SK-N-SH (cell line): ENCODE measurements around the gene JPT2. TPM values are rescaled to one million over a fixed set of nuclear protein-coding genes. Genes with fewer than 3 reads are reported as not detected.

Source experiments
- CTCF ChIA-PET: fragments of 300-600, 350-600 bp; formaldehyde crosslinking; extraction: SDS; loops from one replicate; lab custom pipeline; 2021; lab: Yijun Ruan, JAX
- POLR2A ChIA-PET: fragments of 350-600 bp; sonication (Branson Sonifier 250); formaldehyde crosslinking; extraction: SDS; loops from one replicate; lab custom pipeline; 2020; ENCODE audit warnings: antibody characterized with exemption, inconsistent platforms; lab: Yijun Ruan, JAX
- DNase-seq: peaks from one replicate; pipeline ENCODE4 v3.0.0; 2012
- H2AFZ ChIP-seq: fragments of 200-600 bp; sonication (generic); 2 replicates; pipeline ENCODE4 v1.8.1; 2016; ENCODE audit warnings: antibody characterized with exemption, mild to moderate bottlenecking, low read depth
- H3F3A ChIP-seq: fragments of 200-600 bp; sonication (generic); replicated peaks from 2 replicates; pipeline ENCODE3; 2016; ENCODE audit warnings: antibody characterized with exemption, mild to moderate bottlenecking; ENCODE audit not compliant: insufficient read depth
- H3K27ac ChIP-seq, 2 experiments: fragments of 200-500 bp in 1 of 2; fragments of 200-600 bp in 1 of 2; sonication (Bioruptor generic) in 1 of 2; sonication (generic), shearing (Covaris generic) in 1 of 2; 2 replicates each; pipeline versions ENCODE4 v1.5.1 to v1.6.1; 2014 to 2016; ENCODE audit warnings: low read depth in 2 of 2, inconsistent platforms in 1 of 2, low read length in 1 of 2, mild to moderate bottlenecking in 1 of 2, mixed read lengths in 1 of 2
- H3K27me3 ChIP-seq: fragments of 200-600 bp; sonication (generic), shearing (Covaris generic); 2 replicates; pipeline ENCODE4 v1.6.1; 2016; ENCODE audit warnings: mixed run types; ENCODE audit not compliant: insufficient read depth
- H3K36me3 ChIP-seq, 2 experiments: fragments of 200-500 bp in 1 of 2; fragments of 200-600 bp in 1 of 2; sonication (Bioruptor generic) in 1 of 2; sonication (generic) in 1 of 2; replicated peaks in 1 of 2; 2 replicates each; pipeline versions ENCODE3 to v1.5.1; 2014 to 2016; ENCODE audit warnings: low read length in 1 of 2, mild to moderate bottlenecking in 1 of 2; ENCODE audit not compliant: insufficient read depth in 2 of 2, control insufficient read depth in 1 of 2
- H3K4me1 ChIP-seq, 2 experiments: fragments of 200-500 bp in 1 of 2; fragments of 200-600 bp in 1 of 2; sonication (Bioruptor generic) in 1 of 2; sonication (generic), shearing (Covaris generic) in 1 of 2; 2 replicates each; pipeline versions ENCODE4 v1.5.1 to v1.6.1; 2014 to 2016; ENCODE audit warnings: low read depth in 1 of 2, low read length in 1 of 2, mixed run types in 1 of 2; ENCODE audit not compliant: insufficient read depth in 2 of 2, control insufficient read depth in 1 of 2
- H3K4me2 ChIP-seq: fragments of 200-600 bp; sonication (generic), shearing (Covaris generic); 2 replicates; pipeline ENCODE4 v1.6.1; 2017; ENCODE audit warnings: mixed run types
- H3K4me3 ChIP-seq, 2 experiments: fragments of 200-500 bp in 1 of 2; fragments of 200-600 bp in 1 of 2; sonication (Bioruptor generic) in 1 of 2; sonication (generic), shearing (Covaris generic) in 1 of 2; 2 replicates each; pipeline versions ENCODE4 v1.5.1 to v1.8.1; 2014 to 2016; ENCODE audit warnings: low read depth in 2 of 2, inconsistent platforms in 1 of 2, low read length in 1 of 2, mild to moderate bottlenecking in 1 of 2, mixed read lengths in 1 of 2, moderate library complexity in 1 of 2
- H3K79me2 ChIP-seq: fragments of 200-600 bp; sonication (generic); 2 replicates; pipeline ENCODE4 v1.8.1; 2017; ENCODE audit warnings: mild to moderate bottlenecking; ENCODE audit not compliant: insufficient read depth
- H3K9ac ChIP-seq: fragments of 200-600 bp; sonication (generic); 2 replicates; pipeline ENCODE4 v1.6.1; 2017; ENCODE audit warnings: mixed run types
- H3K9me2 ChIP-seq: fragments of 200-600 bp; sonication (generic); 2 replicates; pipeline ENCODE4 v1.6.1; 2017; ENCODE audit warnings: mixed run types
- H3K9me3 ChIP-seq: fragments of 200-600 bp; sonication (generic); 2 replicates; pipeline ENCODE4 v1.6.1; 2017; ENCODE audit warnings: mixed run types, mild to moderate bottlenecking, moderate library complexity
- H4K20me1 ChIP-seq: fragments of 200-600 bp; sonication (generic); 2 replicates; pipeline ENCODE4 v1.6.1; 2017; ENCODE audit warnings: mild to moderate bottlenecking, mixed run types; ENCODE audit not compliant: insufficient read depth
- EZH2phosphoT487 ChIP-seq: fragments of 200-600 bp; sonication (generic); IDR thresholded peaks from 2 replicates; pipeline ENCODE4 v1.6.1; 2017; ENCODE audit warnings: low read depth, mixed run types, mild to moderate bottlenecking, antibody characterized with exemption, moderate library complexity, borderline replicate concordance
- FOXJ3 ChIP-seq: sonication (generic); formaldehyde crosslinking; IDR thresholded peaks from 2 replicates; pipeline ENCODE4 v1.5.1; 2020; ENCODE audit warnings: mild to moderate bottlenecking, missing genetic modification reagents
- GABPA ChIP-seq: IDR thresholded peaks from 2 replicates; pipeline ENCODE4 v1.4.0; 2012; ENCODE audit warnings: low read depth, mild to moderate bottlenecking
- JUND ChIP-seq: IDR thresholded peaks from 2 replicates; pipeline ENCODE4 v1.4.0; 2012
- MXI1 ChIP-seq: IDR thresholded peaks from 2 replicates; pipeline ENCODE4 v1.6.1; 2012; ENCODE audit warnings: mild to moderate bottlenecking, low read depth, low read length, improper control_type of control experiment
- POLR2AphosphoS5 ChIP-seq: IDR thresholded peaks from 2 replicates; pipeline ENCODE4 v1.6.1; 2012; ENCODE audit warnings: low read depth, low read length
- RAD21 ChIP-seq: IDR thresholded peaks from 2 replicates; pipeline ENCODE4 v1.6.1; 2012; ENCODE audit warnings: mild to moderate bottlenecking, low read length
- RFX5 ChIP-seq: IDR thresholded peaks from 2 replicates; pipeline ENCODE4 v1.6.1; 2012; ENCODE audit warnings: mild to moderate bottlenecking, improper control_type of control experiment, low read length
- RXRA ChIP-seq: IDR thresholded peaks from 2 replicates; pipeline ENCODE4 v1.4.0; 2012; ENCODE audit warnings: low read depth, mild to moderate bottlenecking, borderline replicate concordance
- SIN3A ChIP-seq: IDR thresholded peaks from 2 replicates; pipeline ENCODE4 v1.6.1; 2012; ENCODE audit warnings: low read depth, mild to moderate bottlenecking, low read length, moderate library complexity, borderline replicate concordance
- SMC3 ChIP-seq: IDR thresholded peaks from 2 replicates; pipeline ENCODE4 v1.6.1; 2012; ENCODE audit warnings: low read depth, low read length, improper control_type of control experiment
- TAF1 ChIP-seq: IDR thresholded peaks from 2 replicates; pipeline ENCODE4 v1.6.1; 2012; ENCODE audit warnings: low read depth, mild to moderate bottlenecking, low read length, moderate library complexity, borderline replicate concordance
- YY1 ChIP-seq: IDR thresholded peaks from 2 replicates; pipeline ENCODE4 v1.4.0; 2012; ENCODE audit warnings: low read depth, mild to moderate bottlenecking
- WGBS: methylation state at CpG from one replicate; pipeline ENCODE4 v1.1.6; 2017; ENCODE audit warnings: low lambda C conversion rate; 5-methylcytosine and 5-hydroxymethylcytosine counted together
- polyA plus RNA-seq, 3 experiments: library from polyadenylated mRNA; depleted of rRNA; stranded (reverse); fragments of >200 nt; gene quantifications; 2 replicates each; pipeline ENCODE4 v1.2.3, GENCODE V29; 2012
- TF ChIP-seq, protein P1 (sequence below): fragments of 150-350 bp; IDR thresholded peaks from 2 replicates; pipeline ENCODE4 v1.6.1; 2016; ENCODE audit warnings: mild to moderate bottlenecking, low read depth, low read length
- TF ChIP-seq, protein P2 (sequence below): IDR thresholded peaks from 2 replicates; pipeline ENCODE4 v1.4.0; 2012; ENCODE audit warnings: low read depth, borderline replicate concordance
- TF ChIP-seq, protein P3 (sequence below): IDR thresholded peaks from 2 replicates; pipeline ENCODE4 v1.4.0; 2012; ENCODE audit warnings: low read depth, borderline replicate concordance

Gene JPT2
- polyA plus RNA-seq, 1 of the 3 experiments (the other 2 are of a cell fraction) = 67.4 TPM

DNA sequence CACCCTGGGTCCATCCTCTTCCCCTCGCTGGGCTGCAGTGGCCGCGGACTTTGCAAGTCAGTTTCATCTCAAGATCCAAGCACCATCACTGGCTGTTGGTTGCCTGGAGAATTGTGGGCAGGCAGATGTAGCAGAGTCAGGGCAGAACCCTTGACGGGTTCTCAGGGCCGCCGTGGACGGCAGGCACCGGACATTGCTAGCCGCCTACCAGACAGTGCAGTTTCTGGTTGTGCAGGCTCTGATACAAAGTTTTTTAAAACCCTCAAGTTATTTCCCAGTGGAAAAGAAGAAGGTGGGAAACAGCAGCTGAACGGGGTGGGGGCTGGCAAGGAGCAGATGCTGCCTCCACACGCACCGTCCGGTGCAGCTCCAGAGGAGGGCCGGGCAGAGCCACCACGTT lies 31.3 kb downstream of the JPT2 start:
- H4K20me1 ChIP-seq = peaks cover 67% of the 10 kb centered on the region
- 96% methylated on average over 12 of the region's 15 CpGs for WGBS
- H3K9me3 ChIP-seq = no peaks in the 10 kb centered on the region
- no peak overlapping the region; a peak in 1 of 4 replicates for H3K27ac ChIP-seq
- H3K4me3 ChIP-seq = no peak overlapping the region
- H3K27me3 ChIP-seq = no peaks in the 10 kb centered on the region
- peak overlapping the region; percentile 97 for H3K4me2 ChIP-seq
- no peak for DNase-seq
- no peak for TF ChIP-seq RFX5
- TF ChIP-seq JUND = no peak
- TF ChIP-seq, protein P1, sequence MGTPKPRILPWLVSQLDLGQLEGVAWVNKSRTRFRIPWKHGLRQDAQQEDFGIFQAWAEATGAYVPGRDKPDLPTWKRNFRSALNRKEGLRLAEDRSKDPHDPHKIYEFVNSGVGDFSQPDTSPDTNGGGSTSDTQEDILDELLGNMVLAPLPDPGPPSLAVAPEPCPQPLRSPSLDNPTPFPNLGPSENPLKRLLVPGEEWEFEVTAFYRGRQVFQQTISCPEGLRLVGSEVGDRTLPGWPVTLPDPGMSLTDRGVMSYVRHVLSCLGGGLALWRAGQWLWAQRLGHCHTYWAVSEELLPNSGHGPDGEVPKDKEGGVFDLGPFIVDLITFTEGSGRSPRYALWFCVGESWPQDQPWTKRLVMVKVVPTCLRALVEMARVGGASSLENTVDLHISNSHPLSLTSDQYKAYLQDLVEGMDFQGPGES = no peak
- no peak for TF ChIP-seq SMC3
- TF ChIP-seq EZH2phosphoT487 = no peak
- no peak for TF ChIP-seq RAD21
- no peak for TF ChIP-seq RXRA
- TF ChIP-seq, protein P2, sequence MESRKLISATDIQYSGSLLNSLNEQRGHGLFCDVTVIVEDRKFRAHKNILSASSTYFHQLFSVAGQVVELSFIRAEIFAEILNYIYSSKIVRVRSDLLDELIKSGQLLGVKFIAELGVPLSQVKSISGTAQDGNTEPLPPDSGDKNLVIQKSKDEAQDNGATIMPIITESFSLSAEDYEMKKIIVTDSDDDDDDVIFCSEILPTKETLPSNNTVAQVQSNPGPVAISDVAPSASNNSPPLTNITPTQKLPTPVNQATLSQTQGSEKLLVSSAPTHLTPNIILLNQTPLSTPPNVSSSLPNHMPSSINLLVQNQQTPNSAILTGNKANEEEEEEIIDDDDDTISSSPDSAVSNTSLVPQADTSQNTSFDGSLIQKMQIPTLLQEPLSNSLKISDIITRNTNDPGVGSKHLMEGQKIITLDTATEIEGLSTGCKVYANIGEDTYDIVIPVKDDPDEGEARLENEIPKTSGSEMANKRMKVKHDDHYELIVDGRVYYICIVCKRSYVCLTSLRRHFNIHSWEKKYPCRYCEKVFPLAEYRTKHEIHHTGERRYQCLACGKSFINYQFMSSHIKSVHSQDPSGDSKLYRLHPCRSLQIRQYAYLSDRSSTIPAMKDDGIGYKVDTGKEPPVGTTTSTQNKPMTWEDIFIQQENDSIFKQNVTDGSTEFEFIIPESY = no peak
- TF ChIP-seq TAF1 = no peak
- peaks cover 13 to 22% of the 10 kb centered on the region in 2 experiments; a peak in 3 of 4 replicates for H3K4me1 ChIP-seq
- peaks cover 0 to 4% of the 10 kb centered on the region in 2 experiments for H3K36me3 ChIP-seq
- peaks cover 12% of the 10 kb centered on the region for H3F3A ChIP-seq
- H3K79me2 ChIP-seq = peaks cover 89% of the 10 kb centered on the region
- no peaks in the 10 kb centered on the region for H3K9me2 ChIP-seq
- H3K9ac ChIP-seq = no peak overlapping the region
- H2AFZ ChIP-seq = no peak overlapping the region
- ChIA-PET POLR2A (no interaction called here), CTCF (no interaction called here)

DNA sequence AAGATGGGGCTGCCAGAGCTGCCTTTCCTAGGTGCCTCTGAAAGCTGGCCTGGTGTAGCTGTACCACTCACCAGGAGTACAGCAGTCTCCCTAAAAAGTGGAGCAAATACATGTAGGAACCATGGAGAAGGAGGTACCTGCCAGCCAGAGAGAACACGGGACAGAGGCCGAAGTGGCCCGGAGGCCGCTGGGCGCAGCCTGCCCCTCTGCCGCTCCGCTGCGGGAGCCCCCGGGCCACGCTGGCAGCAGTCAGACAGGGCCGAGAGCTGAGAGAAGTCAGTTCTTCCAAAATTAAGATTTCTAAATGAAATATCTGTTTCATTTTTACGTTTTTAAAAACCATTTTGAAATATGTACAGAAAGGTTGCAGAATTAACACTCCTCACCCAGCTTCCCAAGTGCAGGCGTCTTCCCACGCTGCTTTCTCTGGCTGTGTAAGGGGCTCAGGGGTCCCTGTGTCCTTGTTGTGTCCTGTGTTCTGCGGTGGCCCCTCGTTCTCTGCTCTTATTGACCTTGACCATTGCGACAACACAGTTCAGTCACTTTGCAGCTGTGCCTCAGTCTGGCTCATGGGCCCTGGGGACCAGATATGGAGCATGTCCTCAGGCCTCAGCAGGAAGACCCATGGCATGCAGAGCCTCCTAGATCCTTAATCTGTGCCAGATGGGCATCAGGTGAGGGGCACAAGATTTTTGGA lies 32.9 kb downstream of the JPT2 start:
- DNase-seq = no peak
- peaks cover 78% of the 10 kb centered on the region for H4K20me1 ChIP-seq
- no peaks in the 10 kb centered on the region for H3K27me3 ChIP-seq
- H2AFZ ChIP-seq = no peak overlapping the region
- H3K27ac ChIP-seq = no peak overlapping the region
- POLR2A ChIA-PET = interaction anchor here (0.6 kb wide), 1 partner anchor 10 kb away, joined by 3 read pairs; no protein-coding TSS in a partner anchor
- 87% methylated on average over 11 of the region's 17 CpGs for WGBS
- H3K36me3 ChIP-seq = peaks cover 0 to 4% of the 10 kb centered on the region in 2 experiments
- TF ChIP-seq FOXJ3 (CRISPR knock-in tag) (no peak), RXRA (no peak), SIN3A (no peak), RFX5 (no peak), POLR2AphosphoS5 (no peak), SMC3 (no peak), GABPA (no peak), YY1 (no peak), MXI1 (no peak)
- TF ChIP-seq, protein P3, sequence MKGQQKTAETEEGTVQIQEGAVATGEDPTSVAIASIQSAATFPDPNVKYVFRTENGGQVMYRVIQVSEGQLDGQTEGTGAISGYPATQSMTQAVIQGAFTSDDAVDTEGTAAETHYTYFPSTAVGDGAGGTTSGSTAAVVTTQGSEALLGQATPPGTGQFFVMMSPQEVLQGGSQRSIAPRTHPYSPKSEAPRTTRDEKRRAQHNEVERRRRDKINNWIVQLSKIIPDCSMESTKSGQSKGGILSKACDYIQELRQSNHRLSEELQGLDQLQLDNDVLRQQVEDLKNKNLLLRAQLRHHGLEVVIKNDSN = no peak
- TF ChIP-seq, protein P1 = no peak
- TF ChIP-seq, all 33 proteins: peak for 0
- peaks cover 99% of the 10 kb centered on the region for H3K79me2 ChIP-seq
- no peak overlapping the region for H3K4me3 ChIP-seq
- no peaks in the 10 kb centered on the region for H3K9me3 ChIP-seq
- CTCF ChIA-PET = interaction anchor here (0.9 kb wide), 1 partner anchor 410 kb away, joined by 4 read pairs; no protein-coding TSS in a partner anchor
- H3F3A ChIP-seq = no peaks in the 10 kb centered on the region
- H3K4me1 ChIP-seq = peaks cover 13 to 19% of the 10 kb centered on the region in 2 experiments; a peak in 3 of 4 replicates
- H3K4me2 ChIP-seq = no peak overlapping the region
- no peak overlapping the region for H3K9ac ChIP-seq
- H3K9me2 ChIP-seq = no peaks in the 10 kb centered on the region
